Fibroblast of skin of abdomen (primary cell): ENCODE data around the gene KIAA1549.

Source experiments
- DNase-seq: peaks from one replicate; pipeline ENCODE4 v3.0.0-alpha.2; 2013

The KIAA1549 gene

GRCh38 chr7:138975343-138976104 is 5.7 kb downstream of the KIAA1549 start:
- DNase-seq = no peak

- no peak for DNase-seq
Measured at GRCh38 chr7:138974675-138975292, 6.4 kb downstream of the KIAA1549 start.

- DNase-seq = no peak
Measured at GRCh38 chr7:138974103-138974502, 7.1 kb downstream of the KIAA1549 start.

- no peak for DNase-seq
Measured at GRCh38 chr7:138970952-138971351, 10.2 kb downstream of the KIAA1549 start.

GRCh38 chr7:138970446-138970845 is 10.7 kb downstream of the KIAA1549 start:
- DNase-seq = no peak

GRCh38 chr7:138967159-138967558 is 14.0 kb downstream of the KIAA1549 start:
- DNase-seq = no peak

GRCh38 chr7:138964624-138965436 is 16.4 kb downstream of the KIAA1549 start:
- DNase-seq = no peak

- DNase-seq = no peak
Measured at GRCh38 chr7:138963675-138964074, 17.5 kb downstream of the KIAA1549 start.

- no peak for DNase-seq
Measured at GRCh38 chr7:138962561-138963270, 18.5 kb downstream of the KIAA1549 start.

- DNase-seq = no peak
Measured at GRCh38 chr7:138961159-138961558, 20.0 kb downstream of the KIAA1549 start.

GRCh38 chr7:138958391-138958956 is 22.7 kb downstream of the KIAA1549 start:
- DNase-seq = no peak

- no peak for DNase-seq
Measured at GRCh38 chr7:138957753-138958390, 23.3 kb downstream of the KIAA1549 start.

GRCh38 chr7:138957217-138957616 is 24.0 kb downstream of the KIAA1549 start:
- no peak for DNase-seq

GRCh38 chr7:138954545-138955475 is 26.4 kb downstream of the KIAA1549 start:
- no peak for DNase-seq

GRCh38 chr7:138952791-138953190 is 28.4 kb downstream of the KIAA1549 start:
- DNase-seq = no peak

- no peak for DNase-seq
Measured at GRCh38 chr7:138951953-138952352, 29.2 kb downstream of the KIAA1549 start.

GRCh38 chr7:138949421-138950088 is 31.6 kb downstream of the KIAA1549 start:
- DNase-seq = no peak

GRCh38 chr7:138948403-138948802 is 32.8 kb downstream of the KIAA1549 start:
- DNase-seq = no peak

GRCh38 chr7:138945821-138946220 is 35.4 kb downstream of the KIAA1549 start:
- no peak for DNase-seq

GRCh38 chr7:138945154-138945553 is 36.0 kb downstream of the KIAA1549 start:
- no peak for DNase-seq
